Measurements from ENCODE around the gene ZNF23. TPM values are rescaled to one million over a fixed set of nuclear protein-coding genes. Genes with fewer than 3 reads are reported as not detected.
"Not testable (repeated sequence)": the region's sequence is repeated elsewhere in the genome, so short reads cannot be mapped to it uniquely, and the experiment has no call there.

Gene ZNF23
- polyA plus RNA-seq (ENCODE audit: insufficient read length in 10 of 10), result 10 to 100 TPM in 7 of 10 donors, 1 to 10 TPM in 3; 9.1 to 14.0 (median 10.6) TPM
- long read RNA-seq, donor 1, full-length matches to known transcripts, result 1 of 1 reads
- long read RNA-seq, donor 1, partial matches to known transcripts, result 0 of 1 reads
- long read RNA-seq, donor 1, other reads (novel, unspliced or antisense), result 0 of 1 reads
- long read RNA-seq, donor 2, partial matches to known transcripts, result 0 of 1 reads
- long read RNA-seq, donor 2, other reads (novel, unspliced or antisense), result 0 of 1 reads
- long read RNA-seq, donor 3, full-length matches to known transcripts, result 1 of 1 reads
- long read RNA-seq, donor 3, partial matches to known transcripts, result 0 of 1 reads
- long read RNA-seq, donor 3, other reads (novel, unspliced or antisense), result 0 of 1 reads
- long read RNA-seq, donor 4, full-length matches to known transcripts, result 6 of 6 reads
- long read RNA-seq, donor 4, partial matches to known transcripts, result 0 of 6 reads
- long read RNA-seq, donor 4, other reads (novel, unspliced or antisense), result 0 of 6 reads
- long read RNA-seq, donor 5, full-length matches to known transcripts, result 4 of 4 reads
- long read RNA-seq, donor 5, partial matches to known transcripts, result 0 of 4 reads
- long read RNA-seq, donor 5, other reads (novel, unspliced or antisense), result 0 of 4 reads
- long read RNA-seq, donor 6, full-length matches to known transcripts, result 3 of 3 reads
- long read RNA-seq, donor 6, partial matches to known transcripts, result 0 of 3 reads
- long read RNA-seq, donor 6, other reads (novel, unspliced or antisense), result 0 of 3 reads
- long read RNA-seq, donor 7, partial matches to known transcripts, result 0 of 1 reads
- long read RNA-seq, donor 7, other reads (novel, unspliced or antisense), result 0 of 1 reads
- long read RNA-seq, donor 8, full-length matches to known transcripts, result 2 of 2 reads
- long read RNA-seq, donor 8, partial matches to known transcripts, result 0 of 2 reads
- long read RNA-seq, donor 8, other reads (novel, unspliced or antisense), result 0 of 2 reads
- long read RNA-seq, donor 9, result 0 reads

DNA sequence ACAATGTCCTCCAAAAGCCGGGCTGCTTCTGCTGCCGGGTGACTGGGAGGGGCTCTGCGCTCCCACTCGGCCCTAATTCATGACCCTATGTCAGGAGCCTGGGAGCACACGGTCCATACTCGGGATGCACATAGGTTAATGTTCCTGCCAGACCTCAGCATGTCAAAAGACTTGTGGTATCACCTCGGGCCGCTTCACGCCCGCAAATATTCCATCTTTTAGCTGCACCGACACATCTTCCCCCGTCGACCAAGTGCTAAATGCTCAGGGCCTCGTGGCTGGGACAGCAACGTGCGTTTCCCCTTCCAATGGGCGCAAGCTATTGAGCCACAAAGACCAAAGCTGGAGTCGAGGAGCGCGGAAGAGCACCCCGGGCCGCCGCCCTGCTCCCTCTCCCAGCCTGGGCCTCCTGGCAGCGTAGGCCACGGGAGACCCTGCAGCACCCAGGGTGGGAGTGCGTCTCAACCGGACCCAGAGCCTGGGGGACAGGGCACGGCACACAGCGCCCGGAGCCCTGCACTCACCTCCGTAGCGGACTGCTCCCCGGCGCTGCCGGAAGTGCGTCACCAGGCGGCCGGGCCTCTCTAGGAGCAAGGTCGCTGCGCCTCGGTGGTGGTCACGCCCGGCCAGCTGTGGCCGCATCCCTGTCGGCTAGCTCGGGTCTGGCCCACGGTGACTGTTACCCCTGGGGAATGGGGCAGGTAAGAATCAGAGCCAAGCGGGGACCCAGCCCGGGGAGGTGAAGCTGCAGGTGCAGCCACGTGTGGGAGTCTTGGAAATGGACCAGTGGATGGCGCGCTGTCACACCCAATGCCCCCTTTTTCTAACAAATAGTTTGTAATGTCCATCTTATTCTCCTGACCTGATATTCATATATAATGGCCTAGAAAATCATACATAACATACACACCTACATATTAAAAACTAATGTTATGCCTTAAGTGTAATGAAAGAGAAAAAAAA, at the start of gene ZNF23:
Gene ZNF23, minus strand, starts transcription at position 562 of the 963 bp plus-strand sequence. CDS start 5,451 bp downstream, outside the sequence.
- DNase-seq, result peak; percentile 65 to 94 (median 87)

DNA sequence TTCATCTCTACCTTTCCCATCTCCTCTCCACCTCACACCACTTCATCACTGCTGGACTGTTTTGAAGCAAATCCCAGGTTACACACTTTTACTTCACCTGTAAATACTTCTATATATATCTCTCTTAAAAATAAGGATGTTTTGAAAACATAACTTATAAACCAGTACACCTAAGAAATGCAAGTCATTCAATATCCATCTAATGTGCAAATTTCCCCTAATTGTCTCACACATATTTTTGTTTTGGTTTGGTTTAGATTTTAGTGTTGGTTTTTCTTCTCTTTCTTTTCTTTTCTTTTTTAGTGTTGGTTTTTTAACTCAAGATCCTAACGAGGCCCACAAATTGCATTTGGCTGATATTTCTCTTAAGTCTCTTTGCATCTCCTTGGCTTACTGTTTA, 45.0 kb upstream of the ZNF23 start:
- no peak for DNase-seq

DNA sequence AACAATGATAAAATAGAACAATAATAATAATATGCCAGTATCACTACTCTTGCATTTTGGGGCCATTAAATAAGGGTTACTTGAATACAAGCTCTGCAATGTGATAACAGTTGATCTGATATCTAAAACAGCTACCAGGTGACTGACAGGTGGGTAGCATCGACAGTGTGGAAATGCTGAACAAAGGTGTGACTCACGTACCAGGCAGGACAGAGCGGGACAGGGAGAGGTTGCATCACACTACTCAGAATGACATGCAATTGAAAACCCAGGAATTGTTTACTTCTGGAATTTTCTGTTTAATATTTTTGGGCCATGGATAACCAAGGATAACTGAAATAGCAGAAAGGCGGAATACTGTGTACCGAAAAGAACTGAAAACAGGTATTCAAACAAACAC, 42.9 kb upstream of the ZNF23 start:
- no peak for DNase-seq

DNA sequence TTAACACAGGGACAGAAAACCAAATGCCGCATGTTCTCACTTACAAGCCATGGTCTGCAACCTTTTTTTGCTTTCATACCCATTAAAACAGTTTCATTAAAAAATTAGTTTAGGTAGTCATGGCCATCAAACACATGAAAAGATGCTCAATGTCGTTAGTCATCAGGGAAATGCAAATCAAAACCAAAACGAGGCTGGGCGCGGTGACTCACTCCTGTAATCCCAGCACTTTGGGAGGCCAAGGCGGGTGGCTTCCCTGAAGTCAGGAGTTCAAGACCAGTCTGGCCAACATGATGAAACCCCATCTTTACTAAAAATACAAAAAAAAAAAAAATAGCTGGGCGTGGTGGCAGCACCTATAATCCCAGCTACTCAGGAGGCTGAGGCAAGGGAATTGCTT, 42.0 kb upstream of the ZNF23 start:
- not testable (repeated sequence) for DNase-seq

DNA sequence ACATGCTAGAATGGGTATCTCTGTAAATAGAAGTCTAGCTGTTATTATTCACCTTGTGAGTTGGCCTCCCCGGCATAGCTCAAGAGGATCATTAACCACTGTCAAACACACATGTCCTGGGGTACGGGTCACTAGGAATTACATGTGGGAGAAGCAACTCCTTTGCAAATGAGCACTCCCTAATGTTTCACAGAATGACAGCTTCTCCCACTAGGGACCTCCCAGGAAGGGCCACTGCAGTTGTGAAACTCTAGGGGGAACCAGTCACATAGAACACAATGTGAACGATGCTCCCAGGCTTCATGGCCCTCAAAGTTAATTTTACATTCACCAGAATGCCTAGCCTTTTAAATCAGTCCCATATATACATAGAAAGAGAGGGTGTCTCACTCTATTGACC, 39.5 kb upstream of the ZNF23 start:
- DNase-seq, result no peak

DNA sequence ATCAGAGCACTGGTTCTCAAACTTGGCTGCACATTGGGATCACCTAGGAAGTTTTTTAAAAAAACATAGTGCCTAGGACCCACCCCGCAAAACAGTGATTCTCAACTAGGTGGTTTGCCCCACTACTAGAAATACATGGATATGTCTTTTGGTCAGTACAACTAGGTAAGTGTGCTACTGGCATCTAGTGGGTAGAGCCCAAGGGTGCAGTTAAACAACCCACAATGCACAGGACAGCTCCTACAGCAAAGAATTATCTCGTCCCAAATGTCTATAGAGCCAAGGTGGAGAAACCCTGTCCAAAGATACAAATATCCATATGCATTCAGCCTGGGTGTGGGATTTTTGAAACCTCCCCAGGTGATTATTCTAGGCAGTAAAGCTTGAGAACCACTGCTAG, 38.9 kb upstream of the ZNF23 start:
- DNase-seq, result no peak

DNA sequence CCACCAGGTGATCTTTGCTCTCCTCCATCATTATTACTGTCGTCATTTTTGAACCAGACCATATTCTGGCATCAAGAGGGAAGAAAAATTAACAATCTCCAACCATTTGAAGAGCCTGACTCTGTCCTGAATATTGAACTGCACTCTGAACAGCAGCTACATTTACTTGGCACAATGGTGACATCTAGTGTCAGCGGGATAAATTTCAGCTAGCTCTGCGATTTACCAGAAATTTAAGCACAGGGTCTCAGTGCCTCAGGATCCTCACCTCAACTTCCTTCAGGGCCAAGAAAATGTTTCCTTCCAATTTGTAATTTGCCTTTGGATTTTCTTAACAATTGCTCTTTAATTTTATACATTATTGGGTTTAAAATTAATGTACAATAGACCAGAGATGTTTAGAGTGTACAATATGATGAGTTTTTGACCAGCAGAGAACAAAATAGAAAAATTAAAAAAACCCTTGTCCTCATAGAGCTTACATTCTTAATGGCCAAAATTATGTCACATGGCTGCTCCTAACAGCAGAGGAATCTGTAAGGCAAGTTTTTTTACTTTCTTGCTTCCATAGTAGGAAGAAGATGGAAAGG, 37.8 kb upstream of the ZNF23 start:
- peak; percentile 45 to 61 (median 58) for DNase-seq

DNA sequence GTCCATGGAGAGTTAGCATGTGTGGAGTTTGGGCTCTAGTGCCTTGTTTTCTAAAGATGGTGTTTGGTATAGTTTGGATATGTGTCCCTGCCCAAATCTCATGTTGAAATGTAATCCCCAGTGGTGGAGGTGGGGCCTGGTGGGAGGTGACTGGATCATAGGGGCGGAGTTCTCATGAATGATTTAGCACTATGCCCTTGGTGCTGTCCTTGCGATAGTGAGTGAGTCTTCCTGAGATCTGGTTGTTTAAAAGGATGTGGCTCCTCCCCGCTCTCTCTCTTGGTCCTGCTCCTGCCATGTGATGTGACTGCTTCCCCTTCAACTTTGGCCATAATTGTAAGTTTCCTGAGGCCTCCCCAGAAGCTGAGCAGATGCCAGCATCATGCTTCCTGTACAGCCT, 36.0 kb upstream of the ZNF23 start:
- no peak for DNase-seq

DNA sequence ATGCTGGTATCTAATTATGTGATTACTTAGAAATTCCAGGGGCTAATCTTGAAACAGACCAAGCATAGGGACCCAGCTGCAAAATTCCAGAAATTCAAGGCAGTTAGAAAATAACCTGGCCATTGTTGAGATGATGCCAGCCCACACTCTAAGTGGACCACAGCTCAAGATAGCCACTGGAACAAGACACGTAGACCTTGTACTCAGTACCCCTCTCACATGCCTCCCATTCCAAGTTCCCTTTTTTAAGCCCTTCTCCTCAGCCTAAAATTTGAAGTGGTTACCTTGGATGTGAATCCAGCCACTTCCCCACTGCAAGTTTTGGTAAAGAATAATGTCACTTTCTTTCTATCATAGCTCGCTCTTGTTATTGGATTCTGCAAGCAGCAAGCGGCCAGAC, 31.2 kb upstream of the ZNF23 start:
- DNase-seq, result no peak

DNA sequence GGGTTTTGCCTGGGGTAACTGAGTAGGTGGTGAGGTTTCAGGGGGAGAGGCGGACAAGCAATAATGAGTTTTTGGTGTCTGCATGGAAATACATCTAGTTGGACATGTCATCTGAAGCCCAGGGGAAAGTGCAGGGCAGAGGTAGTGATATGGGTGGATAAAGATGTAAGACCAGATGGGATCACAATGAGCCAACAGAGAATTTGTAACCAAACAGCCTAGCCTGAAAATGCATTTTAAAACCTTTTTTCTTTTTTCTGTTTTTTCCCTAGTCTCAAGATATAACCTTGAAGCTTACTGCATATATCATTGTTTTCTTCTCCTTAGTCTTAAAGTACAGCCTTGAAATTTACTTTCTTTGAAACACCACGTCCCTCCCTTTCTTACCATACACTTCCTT, 30.7 kb upstream of the ZNF23 start:
- no peak for DNase-seq

DNA sequence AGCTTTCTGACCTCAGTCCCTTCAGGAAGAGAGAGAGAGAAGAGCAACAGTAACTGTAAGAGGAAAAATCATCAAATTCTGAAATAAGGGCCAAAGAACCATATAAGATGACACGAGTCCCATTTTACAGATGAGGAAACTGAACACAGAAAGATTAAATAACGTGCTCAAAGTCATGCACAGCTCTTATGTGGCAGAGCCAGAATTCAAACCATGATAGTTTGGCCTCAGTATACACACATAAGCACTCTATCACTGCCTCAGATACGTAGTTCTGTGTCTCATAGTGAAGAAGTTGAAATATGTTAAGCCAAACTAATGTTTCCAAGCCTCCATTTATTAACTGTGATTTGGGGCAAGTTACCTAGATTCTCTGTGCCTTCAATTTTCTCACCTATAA, 29.0 kb upstream of the ZNF23 start:
- no peak for DNase-seq

DNA sequence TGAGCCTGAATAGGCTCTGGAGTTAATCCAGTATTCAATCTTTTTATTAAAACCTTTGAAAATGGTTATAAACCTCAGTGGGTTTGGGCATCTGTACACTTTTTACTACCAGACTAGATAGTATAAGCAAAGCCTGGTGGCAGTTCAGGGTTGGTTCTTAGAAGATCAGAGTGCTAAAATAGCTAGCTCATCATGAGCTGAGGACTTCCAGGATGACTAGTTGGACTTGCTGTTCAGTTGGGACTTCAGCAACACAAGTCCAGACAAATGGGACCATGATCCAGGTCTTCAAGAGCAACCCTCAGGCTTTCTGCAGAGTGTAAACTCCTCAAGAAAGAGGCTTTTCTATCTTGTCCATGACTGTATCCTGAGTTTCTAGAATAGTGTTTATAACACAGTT, 28.3 kb upstream of the ZNF23 start:
- DNase-seq, result no peak

DNA sequence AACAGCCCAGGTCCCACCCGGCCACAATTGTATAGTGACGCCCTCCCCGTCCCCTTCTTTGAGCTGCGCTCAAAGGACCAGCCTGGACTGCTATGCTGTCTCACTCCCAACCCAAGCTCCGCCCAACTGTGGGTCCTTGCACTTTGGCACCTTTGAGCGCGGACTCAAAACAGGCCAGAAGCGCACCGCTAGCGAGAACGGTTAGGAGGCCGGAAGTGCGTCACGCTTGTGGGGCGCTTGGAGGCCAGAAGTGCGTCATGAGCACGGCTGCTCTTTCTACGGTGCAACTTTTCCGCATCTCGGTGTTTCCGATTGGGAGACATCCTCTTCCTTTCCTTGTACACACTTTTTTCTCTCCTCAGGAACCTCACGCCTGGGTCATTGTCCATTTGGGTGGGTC, 27.1 kb upstream of the ZNF23 start, which contains the start of gene ZNF19:
Gene ZNF19, minus strand, starts transcription at position 203 of the 400 bp plus-strand sequence. CDS start 7,210 bp downstream, outside the sequence.
- no peak for DNase-seq

DNA sequence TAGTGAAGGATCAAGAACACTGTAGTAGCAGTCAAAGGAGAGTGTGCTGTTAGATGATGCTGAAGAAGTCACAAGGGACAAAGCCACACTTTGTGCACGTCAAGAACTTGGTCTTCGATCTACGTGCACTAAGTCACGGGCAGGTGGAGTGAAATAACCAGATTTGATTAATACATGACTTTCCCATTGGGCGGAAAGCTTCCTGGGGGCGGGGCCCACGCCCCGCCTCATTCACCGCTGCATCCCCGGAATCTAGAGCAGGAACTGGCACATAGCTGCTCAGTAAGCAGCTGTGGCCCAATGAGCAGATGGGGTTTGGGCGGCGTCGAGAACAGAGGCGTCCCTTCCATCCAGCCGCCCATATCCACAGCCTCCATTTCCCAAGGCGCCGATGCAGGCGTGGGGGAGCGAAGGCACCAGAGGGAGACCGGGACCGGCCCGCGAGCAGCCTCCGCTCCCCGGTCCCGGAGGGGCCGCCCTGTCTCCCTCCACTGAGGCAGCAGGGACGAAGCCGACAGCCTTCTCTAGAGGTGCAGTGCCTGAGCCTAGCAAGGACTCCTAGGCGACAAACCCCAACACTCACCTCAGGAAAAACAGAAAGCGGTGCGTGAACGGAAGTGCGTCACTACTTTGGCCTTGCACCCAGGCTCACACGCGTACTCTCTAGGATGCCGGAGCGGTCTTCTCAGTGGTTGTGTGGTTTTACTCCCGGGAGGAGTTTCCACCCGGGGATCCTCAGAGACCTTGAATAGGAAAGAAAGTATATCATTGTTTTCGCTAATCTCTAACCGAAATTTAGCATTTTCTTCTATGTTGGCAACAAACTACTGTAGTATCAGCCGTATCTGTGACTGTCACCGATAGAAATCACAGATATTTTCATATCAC, 22.2 kb upstream of the ZNF23 start:
- DNase-seq, result peak; percentile 91 to 97 (median 95)

DNA sequence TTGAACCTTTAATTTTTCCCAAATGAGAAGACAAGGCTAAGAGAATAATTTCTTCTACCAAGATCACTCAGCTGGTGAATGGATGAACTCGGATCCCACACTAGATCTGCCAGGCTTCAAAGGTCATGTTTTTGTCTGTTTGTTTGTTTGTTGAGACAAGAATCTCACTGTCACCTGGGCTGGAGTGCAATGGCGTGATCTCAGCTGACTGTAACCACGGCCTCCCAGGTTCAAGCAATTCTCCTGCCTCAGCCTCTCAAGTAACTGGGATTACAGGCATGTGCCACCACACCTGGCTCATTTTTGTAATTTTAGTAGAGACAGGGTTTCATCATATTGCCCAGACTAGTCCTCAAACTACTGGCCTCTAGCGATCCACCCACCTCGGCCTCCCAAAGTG, 20.5 kb upstream of the ZNF23 start:
- no peak for DNase-seq

DNA sequence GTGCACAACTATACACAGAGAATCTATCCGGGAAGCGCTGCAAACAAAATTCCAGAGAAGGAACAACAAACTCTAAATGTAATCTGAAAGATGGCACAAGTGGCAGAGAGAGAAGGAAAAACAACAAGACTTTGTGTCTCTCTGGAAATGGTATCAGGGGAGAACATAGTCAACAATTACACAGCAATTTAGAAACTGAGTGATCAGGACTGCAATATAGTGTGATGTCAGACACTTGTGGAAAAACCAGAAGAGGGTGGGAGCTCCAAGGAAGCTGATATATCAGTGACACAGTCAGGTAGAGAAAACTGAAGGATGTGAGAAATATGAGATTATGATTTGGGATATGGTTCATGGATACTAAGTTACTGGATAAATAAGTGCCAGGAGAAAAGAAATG, 18.9 kb upstream of the ZNF23 start:
- no peak for DNase-seq

DNA sequence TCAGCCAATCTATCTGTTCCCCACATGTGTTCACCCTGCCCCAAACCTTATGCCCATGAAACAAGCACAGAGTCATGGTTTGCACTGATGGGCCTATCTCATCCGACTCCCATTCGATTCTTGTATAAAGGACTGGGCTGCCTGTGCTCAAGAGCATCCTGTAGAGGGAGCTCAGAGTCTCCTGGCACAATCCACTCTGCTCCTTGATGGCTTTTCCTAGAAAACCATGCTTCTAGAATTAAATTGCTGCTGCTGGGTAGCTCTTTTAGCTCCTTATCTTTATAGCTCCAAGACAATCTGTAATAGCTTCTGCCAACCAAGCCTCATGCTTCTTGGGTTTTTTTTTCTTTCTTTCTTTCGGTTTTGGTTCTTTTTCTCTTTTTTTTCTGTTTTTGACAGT, 17.4 kb upstream of the ZNF23 start:
- DNase-seq, result peak in 1 of 3 donors; percentile 6

DNA sequence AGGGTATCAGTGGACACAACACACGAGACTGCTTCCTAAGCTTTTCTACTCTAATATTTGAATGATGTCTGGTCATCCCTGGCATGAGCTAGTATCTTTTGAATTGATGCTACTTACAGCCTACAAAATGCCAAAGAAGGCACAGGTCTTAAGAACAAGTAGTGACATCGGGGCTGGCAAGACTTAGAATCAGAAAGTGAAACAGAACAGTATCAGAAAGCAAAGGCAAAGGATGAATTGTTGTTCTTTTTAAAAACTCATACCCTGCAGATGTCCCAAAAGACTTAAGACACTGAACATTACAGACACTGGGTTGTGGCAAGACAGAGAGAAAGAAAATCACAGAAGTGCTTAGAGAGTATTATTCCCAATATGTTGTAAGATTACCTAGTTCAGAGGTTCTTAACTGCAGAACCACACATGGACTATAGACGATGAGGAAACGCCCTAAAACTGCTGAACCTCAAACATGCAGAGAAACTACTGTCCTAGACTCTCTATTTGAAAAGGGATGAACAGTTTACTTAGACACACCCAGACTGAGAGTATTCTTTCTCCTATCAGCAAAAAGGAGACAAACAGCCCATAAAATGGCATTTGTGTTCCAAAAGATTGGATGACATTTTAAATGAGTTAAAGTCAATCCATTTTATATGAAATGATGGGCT, 14.5 kb upstream of the ZNF23 start:
- DNase-seq, result no peak

DNA sequence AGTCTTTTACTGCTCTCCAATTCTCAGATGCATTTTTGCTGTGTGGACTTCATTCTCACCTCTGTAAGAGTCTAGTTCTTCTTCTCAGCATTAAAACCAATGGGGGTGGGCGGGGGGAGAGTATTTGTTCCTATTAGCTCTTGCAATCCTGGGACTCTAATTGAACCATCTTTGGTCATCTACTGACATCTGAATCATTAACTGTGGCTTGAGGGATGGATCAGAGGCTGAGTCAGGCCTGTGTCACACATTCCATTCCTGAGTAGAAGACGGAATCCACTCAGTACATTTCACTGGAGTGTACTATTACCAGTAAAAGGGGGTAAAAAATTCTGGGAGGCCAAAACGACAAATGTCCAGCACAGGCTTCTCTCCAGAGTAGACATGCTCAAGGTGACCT, 12.8 kb upstream of the ZNF23 start:
- peak in 1 of 3 donors; percentile 84 for DNase-seq

Data from muscle of back (tissue), 13 donors.